Measurements from ENCODE around the gene MOB1B.
"Not testable (repeated sequence)": the region's sequence is repeated elsewhere in the genome, so short reads cannot be mapped to it uniquely, and the experiment has no call there.

DNA sequence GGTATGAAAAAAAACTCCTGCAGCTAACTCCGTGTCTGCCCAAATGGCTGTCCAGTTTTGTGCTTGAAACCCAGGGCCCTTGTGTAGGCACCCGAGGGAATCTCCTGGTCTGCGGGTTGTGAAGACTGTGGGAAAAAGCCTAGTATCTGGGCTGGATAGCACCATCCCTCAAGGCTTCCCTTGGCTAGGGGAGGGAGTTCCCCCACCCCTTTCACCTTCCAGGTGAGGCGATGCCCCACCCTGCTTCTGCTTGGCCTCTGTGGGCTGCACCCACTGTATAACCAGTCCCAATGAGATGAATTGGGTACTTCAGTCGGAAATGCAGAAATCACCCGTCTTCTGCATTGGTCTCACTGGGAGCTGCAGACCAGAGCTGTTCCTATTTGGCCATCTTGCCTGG is 102.9 kb downstream of the MOB1B start:
- TF ChIP-seq, protein P1, sequence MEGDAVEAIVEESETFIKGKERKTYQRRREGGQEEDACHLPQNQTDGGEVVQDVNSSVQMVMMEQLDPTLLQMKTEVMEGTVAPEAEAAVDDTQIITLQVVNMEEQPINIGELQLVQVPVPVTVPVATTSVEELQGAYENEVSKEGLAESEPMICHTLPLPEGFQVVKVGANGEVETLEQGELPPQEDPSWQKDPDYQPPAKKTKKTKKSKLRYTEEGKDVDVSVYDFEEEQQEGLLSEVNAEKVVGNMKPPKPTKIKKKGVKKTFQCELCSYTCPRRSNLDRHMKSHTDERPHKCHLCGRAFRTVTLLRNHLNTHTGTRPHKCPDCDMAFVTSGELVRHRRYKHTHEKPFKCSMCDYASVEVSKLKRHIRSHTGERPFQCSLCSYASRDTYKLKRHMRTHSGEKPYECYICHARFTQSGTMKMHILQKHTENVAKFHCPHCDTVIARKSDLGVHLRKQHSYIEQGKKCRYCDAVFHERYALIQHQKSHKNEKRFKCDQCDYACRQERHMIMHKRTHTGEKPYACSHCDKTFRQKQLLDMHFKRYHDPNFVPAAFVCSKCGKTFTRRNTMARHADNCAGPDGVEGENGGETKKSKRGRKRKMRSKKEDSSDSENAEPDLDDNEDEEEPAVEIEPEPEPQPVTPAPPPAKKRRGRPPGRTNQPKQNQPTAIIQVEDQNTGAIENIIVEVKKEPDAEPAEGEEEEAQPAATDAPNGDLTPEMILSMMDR (IDR thresholded peaks at IDR 0.05): not testable (repeated sequence)
- not testable (repeated sequence) for TF ChIP-seq POLR2AphosphoS5 (IDR thresholded peaks at IDR 0.05; ENCODE audit: insufficient read depth in 1 of 2, low read depth in 1 of 2); POLR2A (IDR thresholded peaks at IDR 0.05)

Data from vagina (tissue), 2 donors.